Right lobe of liver (tissue), 6 donors: ENCODE measurements around the gene TEDC2. TPM values are rescaled to one million over a fixed set of nuclear protein-coding genes. Genes with fewer than 3 reads are reported as not detected.

Experiments used
- ATAC-seq, 4 donors: fragments of 200-7000 bp; cut with Tn5 transposase; one replicate each; pipeline ENCODE4 v1.9.1; 2020; ENCODE audit warnings: mild to moderate bottlenecking in 4 of 4, moderate library complexity in 4 of 4
- DNase-seq, 3 donors: peaks; one replicate each; pipeline ENCODE4 v3.0.0-alpha.2; 2020
- H3K27ac ChIP-seq, 3 donors: fragments of 200-600 bp; one replicate each; pipeline ENCODE4 v1.8.0; 2022
- H3K27me3 ChIP-seq, 2 donors: fragments of 200-600 bp; one replicate each; pipeline ENCODE4 v1.8.0; 2022
- H3K36me3 ChIP-seq, 4 donors: fragments of 200-600 bp; sonication (generic) in 1 of 4; one replicate each; pipeline versions ENCODE4 v1.5.1 to v1.8.0; 2017 to 2022; ENCODE audit warnings: control low read depth in 1 of 4
- H3K4me1 ChIP-seq, 4 donors: fragments of 200-600 bp; sonication (generic) in 1 of 4; one replicate each; pipeline versions ENCODE4 v1.5.1 to v1.8.0; 2017 to 2022; ENCODE audit warnings: control low read depth in 1 of 4
- H3K4me3 ChIP-seq, 3 donors: fragments of 200-600 bp; one replicate each; pipeline ENCODE4 v1.8.0; 2022
- H3K9me3 ChIP-seq, 4 donors: fragments of 200-600 bp; sonication (generic) in 1 of 4; one replicate each; pipeline versions ENCODE4 v1.5.1 to v1.8.0; 2017 to 2022; ENCODE audit warnings: control low read depth in 1 of 4
- POLR2A ChIP-seq: fragments of 450-650 bp; IDR thresholded peaks from one replicate; pipeline ENCODE4 v1.6.1; 2017; ENCODE audit warnings: antibody characterized with exemption, mild to moderate bottlenecking
- WGBS: methylation state at CpG from one replicate; pipeline ENCODE4 v1.1.6; 2018; ENCODE audit warnings: low coverage, low lambda C conversion rate; ENCODE audit not compliant: insufficient coverage; ENCODE audit errors: missing lambda C conversion rate; 5-methylcytosine and 5-hydroxymethylcytosine counted together
- intact Hi-C, 2 donors: fragments of 100-400 bp; cut with DNase I; formaldehyde crosslinking; loops; one replicate each; pipeline versions ENCODE4 v1.11.2 to v1.14.1; 2022
- total RNA-seq, 6 experiments: library from RNA; depleted of rRNA in 2 of 6; stranded (reverse); fragments of >200 nt in 2 of 6; fragmentation: NEBNext Ultra II Directional in 3 of 6; extraction: Animal tissue kit (Norgen Biotek cat#: 25700) in 3 of 6; gene quantifications; one replicate each; pipeline versions ENCODE4 v1.1.0 to v1.2.4, GENCODE V29; 2016 to 2023
- TF ChIP-seq, protein P1 (sequence below), 4 donors: fragments of 200-600 bp in 3 of 4; fragments of 450-650 bp in 1 of 4; IDR thresholded peaks; one replicate each; pipeline versions ENCODE4 v1.5.1 to v1.8.0; 2016 to 2022; ENCODE audit warnings: antibody characterized with exemption in 4 of 4, mild to moderate bottlenecking in 2 of 4
- donor health status: DM: no; HTN: yes; CAD: no.
- donor health status: DM: no; HTN: no; CAD: no.
- donor health status: DM: no; HTN: no; CAD: no.
- donor health status: DM: no; HTN: yes; CAD: no.
- donor health status: DM: no; HTN: yes; CAD: no.

Gene TEDC2
- total RNA-seq, 6 experiments from 2014 or later = 0.35 to 2.8 (median 0.87) TPM

DNA sequence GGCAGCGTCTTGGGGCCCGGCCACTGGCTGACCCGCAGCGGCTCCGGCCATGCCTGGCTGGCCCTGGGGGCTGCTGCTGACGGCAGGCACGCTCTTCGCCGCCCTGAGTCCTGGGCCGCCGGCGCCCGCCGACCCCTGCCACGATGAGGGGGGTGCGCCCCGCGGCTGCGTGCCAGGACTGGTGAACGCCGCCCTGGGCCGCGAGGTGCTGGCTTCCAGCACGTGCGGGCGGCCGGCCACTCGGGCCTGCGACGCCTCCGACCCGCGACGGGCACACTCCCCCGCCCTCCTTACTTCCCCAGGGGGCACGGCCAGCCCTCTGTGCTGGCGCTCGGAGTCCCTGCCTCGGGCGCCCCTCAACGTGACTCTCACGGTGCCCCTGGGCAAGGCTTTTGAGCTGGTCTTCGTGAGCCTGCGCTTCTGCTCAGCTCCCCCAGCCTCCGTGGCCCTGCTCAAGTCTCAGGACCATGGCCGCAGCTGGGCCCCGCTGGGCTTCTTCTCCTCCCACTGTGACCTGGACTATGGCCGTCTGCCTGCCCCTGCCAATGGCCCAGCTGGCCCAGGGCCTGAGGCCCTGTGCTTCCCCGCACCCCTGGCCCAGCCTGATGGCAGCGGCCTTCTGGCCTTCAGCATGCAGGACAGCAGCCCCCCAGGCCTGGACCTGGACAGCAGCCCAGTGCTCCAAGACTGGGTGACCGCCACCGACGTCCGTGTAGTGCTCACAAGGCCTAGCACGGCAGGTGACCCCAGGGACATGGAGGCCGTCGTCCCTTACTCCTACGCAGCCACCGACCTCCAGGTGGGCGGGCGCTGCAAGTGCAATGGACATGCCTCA is 12.0 kb downstream of the TEDC2 start:
- H3K4me3 ChIP-seq = peak overlapping the region; percentile 16 to 45 (median 39)

DNA sequence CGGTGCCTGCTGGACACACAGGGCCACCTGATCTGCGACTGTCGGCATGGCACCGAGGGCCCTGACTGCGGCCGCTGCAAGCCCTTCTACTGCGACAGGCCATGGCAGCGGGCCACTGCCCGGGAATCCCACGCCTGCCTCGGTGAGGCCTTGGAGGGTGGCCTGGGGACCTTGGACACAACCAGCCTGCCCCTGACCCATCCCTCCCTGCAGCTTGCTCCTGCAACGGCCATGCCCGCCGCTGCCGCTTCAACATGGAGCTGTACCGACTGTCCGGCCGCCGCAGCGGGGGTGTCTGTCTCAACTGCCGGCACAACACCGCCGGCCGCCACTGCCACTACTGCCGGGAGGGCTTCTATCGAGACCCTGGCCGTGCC is 12.6 kb downstream of the TEDC2 start:
- no peak overlapping the region for H3K4me3 ChIP-seq
- ATAC-seq (no peak), DNase-seq (peak in 1 of 3 donors; percentile 59)
- H3K36me3 ChIP-seq = no peaks in the 10 kb centered on the region
- intact Hi-C loops = no loop called here
- WGBS = no CpG with 5 or more reads among the region's 27 CpGs
- no peak overlapping the region for H3K27ac ChIP-seq
- no peaks in the 10 kb centered on the region for H3K27me3 ChIP-seq
- H3K4me1 ChIP-seq = peaks cover 0 to 72% (median 20%) of the 10 kb centered on the region in 4 donors
- H3K9me3 ChIP-seq = no peaks in the 10 kb centered on the region
- TF ChIP-seq POLR2A = no peak
- TF ChIP-seq, protein P1, sequence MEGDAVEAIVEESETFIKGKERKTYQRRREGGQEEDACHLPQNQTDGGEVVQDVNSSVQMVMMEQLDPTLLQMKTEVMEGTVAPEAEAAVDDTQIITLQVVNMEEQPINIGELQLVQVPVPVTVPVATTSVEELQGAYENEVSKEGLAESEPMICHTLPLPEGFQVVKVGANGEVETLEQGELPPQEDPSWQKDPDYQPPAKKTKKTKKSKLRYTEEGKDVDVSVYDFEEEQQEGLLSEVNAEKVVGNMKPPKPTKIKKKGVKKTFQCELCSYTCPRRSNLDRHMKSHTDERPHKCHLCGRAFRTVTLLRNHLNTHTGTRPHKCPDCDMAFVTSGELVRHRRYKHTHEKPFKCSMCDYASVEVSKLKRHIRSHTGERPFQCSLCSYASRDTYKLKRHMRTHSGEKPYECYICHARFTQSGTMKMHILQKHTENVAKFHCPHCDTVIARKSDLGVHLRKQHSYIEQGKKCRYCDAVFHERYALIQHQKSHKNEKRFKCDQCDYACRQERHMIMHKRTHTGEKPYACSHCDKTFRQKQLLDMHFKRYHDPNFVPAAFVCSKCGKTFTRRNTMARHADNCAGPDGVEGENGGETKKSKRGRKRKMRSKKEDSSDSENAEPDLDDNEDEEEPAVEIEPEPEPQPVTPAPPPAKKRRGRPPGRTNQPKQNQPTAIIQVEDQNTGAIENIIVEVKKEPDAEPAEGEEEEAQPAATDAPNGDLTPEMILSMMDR (IDR thresholded peaks at IDR 0.05) = no peak

More for the DNA sequence above, 12.0 kb downstream of the TEDC2 start:
- Histone ChIP-seq H3K36me3 (no peaks in the 10 kb centered on the region), H3K27me3 (no peaks in the 10 kb centered on the region), H3K27ac (peak overlapping the region in 1 of 3 donors; percentile 43), H3K4me1 (peaks cover 0 to 67% (median 17%) of the 10 kb centered on the region in 4 donors), H3K9me3 (no peaks in the 10 kb centered on the region)
- DNase-seq (peak; percentile 78 to 92 (median 86)), ATAC-seq (peak; percentile 53 to 73 (median 67))
- TF ChIP-seq, protein P1 (IDR thresholded peaks at IDR 0.05) = no peak
- WGBS = no CpG with 5 or more reads among the region's 61 CpGs
- intact Hi-C loops = no loop called here

DNA sequence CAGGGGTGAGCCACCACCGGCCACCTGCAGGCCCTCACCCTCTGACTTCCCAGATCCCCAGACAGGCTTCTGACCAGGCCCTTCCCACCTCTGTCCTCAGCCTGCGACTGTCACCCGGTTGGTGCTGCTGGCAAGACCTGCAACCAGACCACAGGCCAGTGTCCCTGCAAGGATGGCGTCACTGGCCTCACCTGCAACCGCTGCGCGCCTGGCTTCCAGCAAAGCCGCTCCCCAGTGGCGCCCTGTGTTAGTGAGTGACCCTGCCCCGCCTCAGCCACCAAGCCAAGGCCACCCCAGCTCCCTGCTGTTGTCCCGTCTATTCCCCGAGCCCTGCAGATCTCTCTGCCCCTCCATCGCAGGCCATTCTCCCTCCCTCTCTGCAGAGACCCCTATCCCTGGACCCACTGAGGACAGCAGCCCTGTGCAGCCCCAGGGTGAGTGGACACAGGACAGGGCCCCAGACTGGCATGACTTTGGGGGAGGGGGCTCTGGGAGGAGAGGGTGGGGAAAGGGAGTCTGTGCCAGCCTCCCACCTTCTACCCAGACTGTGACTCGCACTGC is 13.1 kb downstream of the TEDC2 start:
- no peak overlapping the region for H3K4me3 ChIP-seq
- no peaks in the 10 kb centered on the region for H3K27me3 ChIP-seq
- peaks cover 0 to 72% (median 23%) of the 10 kb centered on the region in 4 donors for H3K4me1 ChIP-seq
- WGBS = 63% methylated on average over 9 of the region's 14 CpGs
- intact Hi-C loops = no loop called here
- peak; percentile 62 to 90 (median 76) for DNase-seq
- H3K9me3 ChIP-seq = no peaks in the 10 kb centered on the region
- TF ChIP-seq, protein P1 (IDR thresholded peaks at IDR 0.05) = no peak
- no peak for TF ChIP-seq POLR2A
- ATAC-seq = peak in 3 of 4 donors; percentile 0 to 2 (median 2)
- no peak overlapping the region for H3K27ac ChIP-seq
- H3K36me3 ChIP-seq = no peaks in the 10 kb centered on the region

DNA sequence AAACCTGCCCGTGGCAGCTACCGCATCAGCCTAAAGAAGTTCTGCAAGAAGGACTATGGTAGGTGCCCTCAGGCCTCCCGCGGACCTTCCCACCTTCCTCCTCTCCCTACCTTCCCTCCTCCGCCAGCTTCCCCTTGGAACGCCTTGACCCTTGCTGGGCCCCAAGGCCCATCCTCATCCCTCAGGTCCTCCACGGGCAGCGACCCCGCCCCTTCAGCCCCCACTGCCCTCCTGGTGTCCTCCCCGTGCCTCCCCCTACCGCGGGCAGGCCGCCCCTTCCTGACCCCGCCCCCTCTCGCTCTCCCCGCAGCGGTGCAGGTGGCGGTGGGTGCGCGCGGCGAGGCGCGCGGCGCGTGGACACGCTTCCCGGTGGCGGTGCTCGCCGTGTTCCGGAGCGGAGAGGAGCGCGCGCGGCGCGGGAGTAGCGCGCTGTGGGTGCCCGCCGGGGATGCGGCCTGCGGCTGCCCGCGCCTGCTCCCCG is 13.6 kb downstream of the TEDC2 start:
- TF ChIP-seq POLR2A = no peak
- TF ChIP-seq, protein P1 (IDR thresholded peaks at IDR 0.05) = no peak
- Histone ChIP-seq H3K36me3 (no peaks in the 10 kb centered on the region), H3K27ac (no peak overlapping the region), H3K27me3 (no peaks in the 10 kb centered on the region), H3K4me1 (peaks cover 0 to 72% (median 24%) of the 10 kb centered on the region in 4 donors), H3K9me3 (no peaks in the 10 kb centered on the region), H3K4me3 (peak overlapping the region in 1 of 3 donors; percentile 89)
- ATAC-seq (no peak), DNase-seq (peak in 1 of 3 donors; percentile 56)
- intact Hi-C loops = no loop called here
- 18% methylated on average over 2 of the region's 49 CpGs for WGBS
